Neutrophil (primary cell): ENCODE measurements around the gene NALCN.

Source experiments
- H3K27ac ChIP-seq: fragments of 200-600 bp; sonication (generic); 2 replicates; pipeline ENCODE4 v1.5.1; 2016; ENCODE audit warnings: mild to moderate bottlenecking, moderate library complexity
- H3K27me3 ChIP-seq: fragments of 200-600 bp; sonication (generic); 2 replicates; pipeline ENCODE4 v1.6.0; 2016; ENCODE audit warnings: mild to moderate bottlenecking
- H3K36me3 ChIP-seq: fragments of 200-600 bp; sonication (generic); 2 replicates; pipeline ENCODE4 v1.5.1; 2017
- H3K4me1 ChIP-seq, 2 experiments: fragments of 200-600 bp in 1 of 2; sonication (generic) in 1 of 2; 1 replicate in 1 of 2; 2 replicates in 1 of 2; pipeline versions ENCODE4 v1.5.1 to v1.6.1; 2013 to 2016; ENCODE audit warnings: low read depth in 1 of 2, low read length in 1 of 2, mild to moderate bottlenecking in 1 of 2, moderate library complexity in 1 of 2; ENCODE audit not compliant: control insufficient read depth in 1 of 2, insufficient read depth in 1 of 2
- H3K4me3 ChIP-seq, 2 experiments: fragments of 200-600 bp in 1 of 2; sonication (generic) in 1 of 2; 1 replicate in 1 of 2; 2 replicates in 1 of 2; pipeline ENCODE4 v1.5.1; 2013 to 2016; ENCODE audit warnings: low read depth in 1 of 2, low read length in 1 of 2, mild to moderate bottlenecking in 1 of 2, moderate library complexity in 1 of 2
- H3K9me3 ChIP-seq: fragments of 200-600 bp; sonication (generic); 2 replicates; pipeline ENCODE4 v1.5.1; 2016
- CTCF ChIP-seq: fragments of 200-600 bp; sonication (generic); IDR thresholded peaks from 2 replicates; pipeline ENCODE4 v1.5.1; 2016; ENCODE audit warnings: antibody characterized with exemption

The NALCN gene

GRCh38 chr13:101453784-101454201, 37.5 kb upstream of the NALCN start:
- no peak for TF ChIP-seq CTCF
- no peaks in the 10 kb centered on the region for H3K9me3 ChIP-seq
- H3K27me3 ChIP-seq, result peaks cover 37% of the 10 kb centered on the region
- H3K4me1 ChIP-seq, result no peaks in the 10 kb centered on the region
- no peaks in the 10 kb centered on the region for H3K36me3 ChIP-seq
- no peak overlapping the region for H3K4me3 ChIP-seq
- H3K27ac ChIP-seq, result no peak overlapping the region

GRCh38 chr13:101452519-101453485, 36.5 kb upstream of the NALCN start, which contains the start of gene ITGBL1:
Gene ITGBL1, plus strand, starts transcription at chr13:101452675. Its CDS starts 159 bp downstream, at chr13:101452834.
- no peaks in the 10 kb centered on the region for H3K4me1 ChIP-seq
- H3K27ac ChIP-seq, result no peak within 1 kb of the TSS
- peaks cover 37% of the 10 kb centered on the region for H3K27me3 ChIP-seq
- H3K4me3 ChIP-seq, result no peak within 1 kb of the TSS
- no peak for TF ChIP-seq CTCF
- H3K9me3 ChIP-seq, result no peaks in the 10 kb centered on the region
- no peaks in the 10 kb centered on the region for H3K36me3 ChIP-seq

- no peaks in the 10 kb centered on the region for H3K4me1 ChIP-seq
- H3K27ac ChIP-seq, result no peak overlapping the region
Measured at GRCh38 chr13:101451641-101452040, 35.3 kb upstream of the NALCN start.

GRCh38 chr13:101450749-101451130, 34.4 kb upstream of the NALCN start:
- no peak overlapping the region for H3K27ac ChIP-seq
- TF ChIP-seq CTCF, result no peak
- no peaks in the 10 kb centered on the region for H3K36me3 ChIP-seq
- H3K27me3 ChIP-seq, result peaks cover 37% of the 10 kb centered on the region
- no peaks in the 10 kb centered on the region for H3K9me3 ChIP-seq
- no peak overlapping the region for H3K4me3 ChIP-seq
- H3K4me1 ChIP-seq, result no peaks in the 10 kb centered on the region

More at GRCh38 chr13:101451641-101452040, 35.3 kb upstream of the NALCN start:
- H3K36me3 ChIP-seq, result no peaks in the 10 kb centered on the region
- no peaks in the 10 kb centered on the region for H3K9me3 ChIP-seq
- H3K27me3 ChIP-seq, result peaks cover 37% of the 10 kb centered on the region
- H3K4me3 ChIP-seq, result no peak overlapping the region
- TF ChIP-seq CTCF, result no peak

- Histone ChIP-seq H3K27me3 (peaks cover 34% of the 10 kb centered on the region), H3K36me3 (no peaks in the 10 kb centered on the region), H3K9me3 (no peaks in the 10 kb centered on the region), H3K4me3 (no peak overlapping the region), H3K27ac (no peak overlapping the region), H3K4me1 (no peaks in the 10 kb centered on the region)
- TF ChIP-seq CTCF, result no peak
Measured at GRCh38 chr13:101449790-101450748, 33.8 kb upstream of the NALCN start.
